Measurements from ENCODE around the gene BMP6. TPM values are rescaled to one million over a fixed set of nuclear protein-coding genes. Genes with fewer than 3 reads are reported as not detected.
A peak's percentile ranks its signal among the peaks of the same experiment; 100 is the strongest.

The BMP6 gene
- total and polyA plus RNA-seq, 2 of the 4 experiments (the other 2 are of a cell fraction), result 0.18 to 0.19 TPM

GRCh38 chr6:7899101-7899888, 173.4 kb downstream of the BMP6 start:
- Histone ChIP-seq H2AK5ac (ENCODE audit: low read depth, low read length) (no peak overlapping the region), H3K27ac (ENCODE audit: insufficient read depth, low read length) (no peak overlapping the region), H3K23ac (ENCODE audit: low read depth, low read length) (no peak overlapping the region), H2BK120ac (ENCODE audit: low read depth, low read length) (no peak overlapping the region), H4K91ac (ENCODE audit: insufficient read depth, low read depth, low read length) (no peak overlapping the region), H2BK15ac (ENCODE audit: low read depth, low read length) (no peak overlapping the region), H2BK5ac (ENCODE audit: low read depth, low read length, poor library complexity, severe bottlenecking) (no peak overlapping the region), H2AK9ac (replicated peaks; ENCODE audit: low read depth, low read length, poor library complexity) (no peak overlapping the region), H3K4me3 (ENCODE audit: insufficient read depth, low read depth, low read length) (no peak overlapping the region), H2BK20ac (ENCODE audit: low read depth, low read length) (no peak overlapping the region), H4K8ac (ENCODE audit: low read depth in 2 of 2, low read length in 2 of 2) (no peak overlapping the region), H3K18ac (ENCODE audit: low read depth, low read length) (no peak overlapping the region), H3K4me2 (ENCODE audit: low read depth, low read length) (no peak overlapping the region), H3K79me1 (ENCODE audit: low read depth in 1 of 2, low read length in 2 of 2) (peaks cover 35 to 47% of the 10 kb centered on the region in 2 experiments), H3K9me1 (ENCODE audit: insufficient read depth, low read length) (no peaks in the 10 kb centered on the region), H3K14ac (replicated peaks; ENCODE audit: low read depth, low read length) (no peak overlapping the region), H3K4me1 (ENCODE audit: control insufficient read depth, insufficient read depth, low read length) (no peaks in the 10 kb centered on the region), H3K56ac (ENCODE audit: extremely low read depth, insufficient read depth, low read length) (no peak overlapping the region), H3K9ac (ENCODE audit: low read depth, low read length) (no peak overlapping the region), H2AFZ (replicated peaks; ENCODE audit: low read length, poor library complexity) (no peak overlapping the region), H3K4ac (ENCODE audit: low read depth, low read length) (no peak overlapping the region), H3K36me3 (ENCODE audit: control insufficient read depth, insufficient read depth, low read length) (peaks cover 69% of the 10 kb centered on the region), H4K20me1 (ENCODE audit: insufficient read depth, low read length) (peaks cover 7% of the 10 kb centered on the region), H3K27me3 (ENCODE audit: control insufficient read depth, insufficient read depth, low read length) (no peaks in the 10 kb centered on the region), H4K5ac (ENCODE audit: low read depth, low read length) (no peak overlapping the region), H3K9me3 (ENCODE audit: control insufficient read depth, insufficient read depth, low read length) (no peaks in the 10 kb centered on the region)
- no TSS peak for BruUV-seq (replicated peaks)
- TF ChIP-seq MAZ (IDR thresholded peaks at IDR 0.05; ENCODE audit: borderline replicate concordance, low read depth, low read length), result no peak
- peak; percentile 10; the same call in 1 of the 2 replicates for TF ChIP-seq CTCF (conservative IDR thresholded peaks at IDR 0.05; ENCODE audit: low read depth, low read length)
- in situ Hi-C loops (cut with MboI; ENCODE audit: low sequenced_read_pairs) (loop anchor here (10.0 kb wide), 1 partner anchor 174 kb away; the partner anchor contains the start of gene BMP6), dilution Hi-C loops (cut with HindIII; ENCODE audit: low sequenced_read_pairs, unreplicated experiment) (no loop called here), intact Hi-C loops (cut with micrococcal nuclease) (no loop called here)
- WGBS, 2 experiments (ENCODE audit: extremely low coverage in 2 of 2, insufficient read length in 1 of 2), result 33% methylated on average over 1 of the region's 5 CpGs; no CpG with 5 or more reads in 1 of the 2 experiments
- DNase-seq, result no peak
- no peak for ATAC-seq (ENCODE audit: low read depth)
- POLR2A ChIA-PET (ENCODE audit: unreplicated experiment), result interaction anchor here (0.5 kb wide), 1 partner anchor 167 kb away, joined by 3 read pairs; no protein-coding TSS in a partner anchor
- CTCF ChIA-PET, result no interaction called here
